ENCODE measurements around the gene PCDHA1.

GRCh38 chr5:140882591-140882899 is 96.6 kb downstream of the PCDHA1 start:
- no peak for TF ChIP-seq CTCF (IDR thresholded peaks at IDR 0.05; ENCODE audit: extremely low read depth in 1 of 2, insufficient read depth in 1 of 2, low read depth in 1 of 2, low read length in 2 of 2)
- TF ChIP-seq POLR2A (IDR thresholded peaks at IDR 0.05; ENCODE audit: low read depth, low read length), result no peak
